K562 (cell line): ENCODE data around the gene NYAP2.

ENCODE experiments used
- DEAF1 ChIP-seq: fragments of 450-650 bp; formaldehyde crosslinking; IDR thresholded peaks from 2 replicates; pipeline ENCODE4 v1.4.0; 2020; ENCODE audit warnings: mild to moderate bottlenecking, moderate library complexity
- KAT7 ChIP-seq: sonication (generic); formaldehyde crosslinking; IDR thresholded peaks from 2 replicates; pipeline ENCODE4 v1.8.0; 2022; ENCODE audit warnings: missing genetic modification reagents, mild to moderate bottlenecking, borderline replicate concordance
- RAD21 ChIP-seq, 2 experiments: fragments of 250-450 bp in 1 of 2; fragments of 450-650 bp in 1 of 2; sonication (Bioruptor Pico) in 1 of 2; formaldehyde crosslinking in 1 of 2; IDR thresholded peaks in 1 of 2; conservative IDR thresholded peaks in 1 of 2; 2 replicates each; pipeline versions ENCODE4 v1.4.0 to v1.8.0; 2020 to 2022; ENCODE audit warnings: mild to moderate bottlenecking in 2 of 2, moderate library complexity in 1 of 2

GRCh38 chr2:225367482-225367881 is 32.0 kb upstream of the NYAP2 start:
- TF ChIP-seq KAT7 (CRISPR knock-in tag) (no peak), RAD21 (CRISPR knock-in tag; conservative IDR thresholded peaks at IDR 0.05 in 1 of 2, IDR thresholded peaks at IDR 0.05 in 1 of 2) (no peak), DEAF1 (no peak)
